ENCODE data around the gene ZNRF4.

DNA sequence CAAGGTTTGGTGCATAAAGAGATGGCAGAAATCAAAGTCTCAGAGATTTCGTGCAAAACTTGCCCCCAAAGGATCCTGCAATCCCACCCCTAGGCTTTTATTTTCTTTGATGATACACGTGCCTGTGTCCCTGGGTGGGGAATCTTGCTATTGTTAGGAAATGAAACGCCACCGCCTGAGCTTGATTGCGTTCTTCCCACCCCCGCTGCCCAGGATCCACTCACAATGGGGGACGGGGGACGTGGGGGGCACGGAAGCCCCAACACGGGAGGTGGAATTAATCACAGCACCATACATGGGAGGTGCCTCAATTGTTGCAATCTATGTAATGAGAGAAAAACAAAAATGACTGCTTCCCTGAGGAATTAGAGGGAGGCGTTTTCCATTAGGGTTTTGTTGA, 39.6 kb downstream of the ZNRF4 start:
- TF ChIP-seq POLR2A (IDR thresholded peaks at IDR 0.05) = no peak
- TF ChIP-seq, protein P1, sequence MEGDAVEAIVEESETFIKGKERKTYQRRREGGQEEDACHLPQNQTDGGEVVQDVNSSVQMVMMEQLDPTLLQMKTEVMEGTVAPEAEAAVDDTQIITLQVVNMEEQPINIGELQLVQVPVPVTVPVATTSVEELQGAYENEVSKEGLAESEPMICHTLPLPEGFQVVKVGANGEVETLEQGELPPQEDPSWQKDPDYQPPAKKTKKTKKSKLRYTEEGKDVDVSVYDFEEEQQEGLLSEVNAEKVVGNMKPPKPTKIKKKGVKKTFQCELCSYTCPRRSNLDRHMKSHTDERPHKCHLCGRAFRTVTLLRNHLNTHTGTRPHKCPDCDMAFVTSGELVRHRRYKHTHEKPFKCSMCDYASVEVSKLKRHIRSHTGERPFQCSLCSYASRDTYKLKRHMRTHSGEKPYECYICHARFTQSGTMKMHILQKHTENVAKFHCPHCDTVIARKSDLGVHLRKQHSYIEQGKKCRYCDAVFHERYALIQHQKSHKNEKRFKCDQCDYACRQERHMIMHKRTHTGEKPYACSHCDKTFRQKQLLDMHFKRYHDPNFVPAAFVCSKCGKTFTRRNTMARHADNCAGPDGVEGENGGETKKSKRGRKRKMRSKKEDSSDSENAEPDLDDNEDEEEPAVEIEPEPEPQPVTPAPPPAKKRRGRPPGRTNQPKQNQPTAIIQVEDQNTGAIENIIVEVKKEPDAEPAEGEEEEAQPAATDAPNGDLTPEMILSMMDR (IDR thresholded peaks at IDR 0.05) = no peak

Data from lower leg skin (tissue), 3 donors.